MCF 10A (cell line): ENCODE measurements around the gene ZAP70. TPM values are rescaled to one million over a fixed set of nuclear protein-coding genes. Genes with fewer than 3 reads are reported as not detected.

Source experiments
- BruUV-seq: library from RNA; stranded (reverse); fragments of 400-500 nt; replicated peaks from 2 replicates; lab custom pipeline; 2021; lab: Mats Ljungman, UMichigan
- CTCF ChIA-PET: fragments of 300-600 bp; sonication (Branson Sonifier 250); formaldehyde crosslinking; extraction: SDS; loops from one replicate; lab custom pipeline; 2021; ENCODE audit warnings: antibody characterized with exemption, inconsistent platforms; lab: Yijun Ruan, JAX
- POLR2A ChIA-PET: fragments of 300-600, 350-650 bp; sonication (Branson Sonifier 250); formaldehyde crosslinking; extraction: SDS; loops from one replicate; lab custom pipeline; 2020; ENCODE audit warnings: antibody characterized with exemption, inconsistent platforms; lab: Yijun Ruan, JAX
- DNase-seq: peaks from one replicate; pipeline ENCODE4 v3.0.0-alpha.2; 2018; ENCODE audit not compliant: unreplicated experiment
- H3K27ac Mint-ChIP-seq: one replicate; pipeline ENCODE4 v1.8.0; 2022; ENCODE audit warnings: mild to moderate bottlenecking, low read depth, mixed read lengths; ENCODE audit not compliant: unreplicated experiment
- H3K27me3 Mint-ChIP-seq: one replicate; pipeline ENCODE4 v1.8.0; 2022; ENCODE audit warnings: mixed read lengths; ENCODE audit not compliant: insufficient read depth, unreplicated experiment
- H3K36me3 Mint-ChIP-seq: one replicate; pipeline ENCODE4 v1.8.0; 2022; ENCODE audit warnings: mild to moderate bottlenecking, moderate library complexity, mixed read lengths; ENCODE audit not compliant: insufficient read depth, unreplicated experiment
- H3K4me1 Mint-ChIP-seq: one replicate; pipeline ENCODE4 v1.8.0; 2022; ENCODE audit warnings: mixed read lengths; ENCODE audit not compliant: insufficient read depth, unreplicated experiment
- H3K4me3 Mint-ChIP-seq: one replicate; pipeline ENCODE4 v1.8.0; 2022; ENCODE audit warnings: mild to moderate bottlenecking, moderate library complexity, mixed read lengths; ENCODE audit not compliant: unreplicated experiment
- H3K9me3 Mint-ChIP-seq: one replicate; pipeline ENCODE4 v1.8.0; 2022; ENCODE audit warnings: mixed read lengths; ENCODE audit not compliant: unreplicated experiment
- intact Hi-C: fragments of 100-400 bp; cut with micrococcal nuclease; formaldehyde crosslinking; loops from 2 replicates; pipeline ENCODE4 v1.14.1; 2022
- total RNA-seq: library from RNA; stranded (reverse); gene quantifications from 2 replicates; pipeline ENCODE4 v1.2.3, GENCODE V29; 2022
- TF ChIP-seq, protein P1 (sequence below): fragments of 200-600 bp; IDR thresholded peaks from one replicate; pipeline ENCODE4 v1.8.0; 2022; ENCODE audit warnings: antibody characterized with exemption, mild to moderate bottlenecking; ENCODE audit not compliant: unreplicated experiment

Gene ZAP70
- total RNA-seq, 1 experiment from 2014 or later: not detected

DNA sequence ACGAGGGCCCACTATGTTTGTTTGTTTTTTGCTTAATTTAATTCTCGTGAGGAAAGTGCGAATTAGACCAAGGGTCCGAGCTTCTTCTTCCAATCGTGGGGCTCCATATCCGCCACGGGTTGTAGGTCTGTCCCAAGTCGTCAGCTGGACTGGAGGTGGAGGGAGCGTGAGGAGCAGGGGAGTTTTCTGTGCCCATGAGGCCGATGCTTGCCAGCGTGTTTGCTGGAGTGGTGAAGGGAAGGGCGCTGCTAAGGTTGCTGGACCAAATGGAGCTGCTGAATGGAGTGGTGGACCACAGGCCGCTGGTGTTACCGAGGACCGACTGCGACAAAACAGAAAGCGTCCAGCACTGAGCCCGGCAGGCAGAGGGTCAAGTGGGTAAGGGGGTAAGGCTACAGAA is 43.7 kb downstream of the ZAP70 start:
- POLR2A ChIA-PET: no interaction called here
- H3K27me3 Mint-ChIP-seq: no peaks in the 10 kb centered on the region
- intact Hi-C loops: no loop called here
- H3K4me3 Mint-ChIP-seq: no peak overlapping the region
- no TSS peak for BruUV-seq
- peaks cover 9% of the 10 kb centered on the region for H3K4me1 Mint-ChIP-seq
- no peak overlapping the region for H3K27ac Mint-ChIP-seq
- DNase-seq: no peak
- CTCF ChIA-PET: interaction anchor here (0.7 kb wide), 1 partner anchor 431 kb away, joined by 5 read pairs; no protein-coding TSS in a partner anchor
- peaks cover 69% of the 10 kb centered on the region for H3K36me3 Mint-ChIP-seq
- TF ChIP-seq, protein P1, sequence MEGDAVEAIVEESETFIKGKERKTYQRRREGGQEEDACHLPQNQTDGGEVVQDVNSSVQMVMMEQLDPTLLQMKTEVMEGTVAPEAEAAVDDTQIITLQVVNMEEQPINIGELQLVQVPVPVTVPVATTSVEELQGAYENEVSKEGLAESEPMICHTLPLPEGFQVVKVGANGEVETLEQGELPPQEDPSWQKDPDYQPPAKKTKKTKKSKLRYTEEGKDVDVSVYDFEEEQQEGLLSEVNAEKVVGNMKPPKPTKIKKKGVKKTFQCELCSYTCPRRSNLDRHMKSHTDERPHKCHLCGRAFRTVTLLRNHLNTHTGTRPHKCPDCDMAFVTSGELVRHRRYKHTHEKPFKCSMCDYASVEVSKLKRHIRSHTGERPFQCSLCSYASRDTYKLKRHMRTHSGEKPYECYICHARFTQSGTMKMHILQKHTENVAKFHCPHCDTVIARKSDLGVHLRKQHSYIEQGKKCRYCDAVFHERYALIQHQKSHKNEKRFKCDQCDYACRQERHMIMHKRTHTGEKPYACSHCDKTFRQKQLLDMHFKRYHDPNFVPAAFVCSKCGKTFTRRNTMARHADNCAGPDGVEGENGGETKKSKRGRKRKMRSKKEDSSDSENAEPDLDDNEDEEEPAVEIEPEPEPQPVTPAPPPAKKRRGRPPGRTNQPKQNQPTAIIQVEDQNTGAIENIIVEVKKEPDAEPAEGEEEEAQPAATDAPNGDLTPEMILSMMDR: no peak
- no peaks in the 10 kb centered on the region for H3K9me3 Mint-ChIP-seq

DNA sequence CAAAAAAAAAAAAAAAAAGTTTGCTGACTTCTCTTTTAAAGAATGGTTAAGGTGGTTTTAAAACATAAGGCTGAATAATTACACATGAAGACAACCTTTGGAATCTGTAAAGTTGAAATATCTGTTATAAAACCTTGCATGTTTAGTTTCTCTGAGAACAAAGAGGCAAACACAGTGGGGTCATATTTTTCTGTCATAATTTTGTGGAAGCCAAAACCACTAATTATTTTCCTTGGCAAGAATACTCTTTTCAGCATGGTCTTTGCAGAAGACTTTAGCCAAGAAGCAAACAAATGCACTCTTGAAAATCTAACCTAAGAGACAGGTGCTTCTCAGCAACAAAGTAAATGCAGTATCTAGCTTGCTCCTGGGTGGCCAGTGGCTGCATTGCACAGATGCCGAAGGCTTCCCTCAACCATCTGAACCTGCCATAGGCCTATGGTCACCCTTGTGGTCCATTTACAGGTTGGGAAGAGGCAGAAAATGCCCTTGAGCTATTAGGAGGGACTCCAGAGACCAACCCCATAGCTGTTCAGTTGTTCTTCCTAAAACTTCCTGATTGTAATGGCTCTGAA is 44.8 kb downstream of the ZAP70 start:
- POLR2A ChIA-PET: no interaction called here
- CTCF ChIA-PET: interaction anchor here (1.9 kb wide), 1 partner anchor 58 kb away, joined by 5 read pairs; no protein-coding TSS in a partner anchor
- no peak overlapping the region for H3K4me3 Mint-ChIP-seq
- DNase-seq: no peak
- no peaks in the 10 kb centered on the region for H3K27me3 Mint-ChIP-seq
- peaks cover 68% of the 10 kb centered on the region for H3K36me3 Mint-ChIP-seq
- TF ChIP-seq, protein P1: no peak
- peaks cover 2% of the 10 kb centered on the region for H3K4me1 Mint-ChIP-seq
- no TSS peak for BruUV-seq
- no peak overlapping the region for H3K27ac Mint-ChIP-seq
- H3K9me3 Mint-ChIP-seq: no peaks in the 10 kb centered on the region
- intact Hi-C loops: no loop called here

DNA sequence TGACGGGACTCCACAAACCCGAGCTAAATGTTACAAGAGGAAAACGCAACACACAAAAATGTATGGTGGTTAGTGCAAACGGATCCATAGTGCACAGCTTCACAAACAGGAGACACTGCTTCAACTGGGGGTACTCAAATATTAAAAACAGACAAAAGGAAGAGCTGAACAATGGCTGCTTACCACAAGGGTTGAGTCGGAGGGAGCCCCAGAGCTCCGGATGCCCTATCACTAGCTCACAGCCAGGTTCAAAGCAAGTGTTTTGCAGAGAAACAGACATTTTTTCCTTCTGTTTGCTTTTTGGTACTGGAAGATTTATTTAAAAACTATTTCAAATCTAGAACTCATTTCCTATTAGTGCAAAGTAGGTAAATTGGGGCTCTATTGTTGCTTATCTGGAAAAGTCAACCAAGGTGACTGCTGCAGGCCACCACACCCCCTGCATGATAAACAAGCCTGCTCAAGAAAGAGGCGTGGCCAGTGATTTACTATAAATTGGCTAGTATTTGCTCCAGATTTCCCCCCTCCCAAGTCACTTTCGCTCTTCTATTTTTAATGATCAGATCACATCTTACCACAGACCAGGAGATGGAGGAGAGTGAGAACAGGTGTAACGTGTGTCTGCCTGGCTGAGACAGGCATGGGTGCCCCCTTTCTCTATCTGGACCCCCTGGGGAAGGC is 46.5 kb downstream of the ZAP70 start:
- no TSS peak for BruUV-seq
- TF ChIP-seq, protein P1: no peak
- intact Hi-C loops: no loop called here
- Mint-ChIP-seq H3K27ac (no peak overlapping the region), H3K4me3 (no peak overlapping the region), H3K27me3 (no peaks in the 10 kb centered on the region), H3K4me1 (no peaks in the 10 kb centered on the region), H3K36me3 (peaks cover 72% of the 10 kb centered on the region), H3K9me3 (no peaks in the 10 kb centered on the region)
- no peak for DNase-seq
- POLR2A ChIA-PET: interaction anchor here (1.1 kb wide), 1 partner anchor 15 kb away, joined by 4 read pairs; no protein-coding TSS in a partner anchor
- CTCF ChIA-PET: interaction anchor here (0.8 to 1.9 kb wide), 2 partner anchors 20 to 60 kb away, joined by 3 to 5 read pairs; no protein-coding TSS in a partner anchor

DNA sequence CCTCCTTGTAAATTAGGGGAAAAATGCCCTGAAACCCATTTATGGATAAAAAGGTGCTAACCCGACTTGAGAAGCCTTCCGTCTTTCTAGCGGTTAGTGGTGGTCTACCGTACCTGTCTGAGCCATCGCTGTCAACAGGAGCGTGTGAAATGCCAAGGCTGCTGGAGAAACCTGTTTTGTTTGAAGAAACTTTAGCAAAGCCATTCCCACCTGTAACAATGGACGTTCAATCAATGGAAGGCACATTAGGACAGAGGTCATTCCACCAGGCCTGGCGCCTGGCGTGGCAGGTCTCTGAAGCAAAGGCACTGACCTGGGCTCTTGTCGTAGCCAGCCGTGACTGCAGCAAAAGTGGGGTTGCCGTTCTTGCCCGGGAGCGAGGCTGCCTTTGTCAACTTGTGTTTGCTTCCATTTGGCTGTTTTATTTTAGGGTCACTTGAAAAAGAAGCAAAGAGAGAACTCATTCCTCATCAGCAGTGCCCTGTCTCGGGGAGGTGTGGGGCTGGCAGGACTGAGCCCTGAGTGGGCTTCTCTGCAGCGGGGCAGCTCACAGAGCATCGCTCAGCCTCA is 47.2 kb downstream of the ZAP70 start:
- Mint-ChIP-seq H3K4me3 (no peak overlapping the region), H3K9me3 (no peaks in the 10 kb centered on the region)
- intact Hi-C loops: no loop called here

More for the DNA sequence above, 47.2 kb downstream of the ZAP70 start:
- Mint-ChIP-seq H3K36me3 (peaks cover 69% of the 10 kb centered on the region), H3K4me1 (no peaks in the 10 kb centered on the region), H3K27ac (no peak overlapping the region), H3K27me3 (no peaks in the 10 kb centered on the region)
- TF ChIP-seq, protein P1: no peak
- CTCF ChIA-PET: no interaction called here
- POLR2A ChIA-PET: no interaction called here
- BruUV-seq: no TSS peak
- DNase-seq: no peak
